Measurements from ENCODE around the gene MPST.

GRCh38 chr22:36986242-36986821 is 33.2 kb upstream of the MPST start:
- TF ChIP-seq, protein P1, sequence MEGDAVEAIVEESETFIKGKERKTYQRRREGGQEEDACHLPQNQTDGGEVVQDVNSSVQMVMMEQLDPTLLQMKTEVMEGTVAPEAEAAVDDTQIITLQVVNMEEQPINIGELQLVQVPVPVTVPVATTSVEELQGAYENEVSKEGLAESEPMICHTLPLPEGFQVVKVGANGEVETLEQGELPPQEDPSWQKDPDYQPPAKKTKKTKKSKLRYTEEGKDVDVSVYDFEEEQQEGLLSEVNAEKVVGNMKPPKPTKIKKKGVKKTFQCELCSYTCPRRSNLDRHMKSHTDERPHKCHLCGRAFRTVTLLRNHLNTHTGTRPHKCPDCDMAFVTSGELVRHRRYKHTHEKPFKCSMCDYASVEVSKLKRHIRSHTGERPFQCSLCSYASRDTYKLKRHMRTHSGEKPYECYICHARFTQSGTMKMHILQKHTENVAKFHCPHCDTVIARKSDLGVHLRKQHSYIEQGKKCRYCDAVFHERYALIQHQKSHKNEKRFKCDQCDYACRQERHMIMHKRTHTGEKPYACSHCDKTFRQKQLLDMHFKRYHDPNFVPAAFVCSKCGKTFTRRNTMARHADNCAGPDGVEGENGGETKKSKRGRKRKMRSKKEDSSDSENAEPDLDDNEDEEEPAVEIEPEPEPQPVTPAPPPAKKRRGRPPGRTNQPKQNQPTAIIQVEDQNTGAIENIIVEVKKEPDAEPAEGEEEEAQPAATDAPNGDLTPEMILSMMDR (IDR thresholded peaks at IDR 0.05; ENCODE audit: low read depth, low read length, poor library complexity, severe bottlenecking), result peak; percentile 98
- TF ChIP-seq EZH2phosphoT487 (IDR thresholded peaks at IDR 0.05; ENCODE audit: borderline replicate concordance, low read length), result no peak
